A549 (cell line): ENCODE data around the gene SLC10A1. TPM values are rescaled to one million over a fixed set of nuclear protein-coding genes. Genes with fewer than 3 reads are reported as not detected.

Experiments used
- ATAC-seq, 2 experiments: fragments of 200-7000 bp in 1 of 2; fragments of >200 bp in 1 of 2; cut with Nextera tagmentation in 1 of 2; cut with Tn5 transposase in 1 of 2; 3 replicates each; pipeline versions ENCODE4 v1.8.0 to v1.9.1; 2018 to 2020; ENCODE audit warnings: mild to moderate bottlenecking in 1 of 2, moderate library complexity in 1 of 2
- CTCF ChIA-PET: fragments of 300-600 bp; sonication (Branson Sonifier 250); formaldehyde crosslinking; extraction: SDS; loops from one replicate; lab custom pipeline; 2021; ENCODE audit warnings: antibody characterized with exemption, inconsistent platforms; lab: Yijun Ruan, JAX
- POLR2A ChIA-PET: fragments of 350-600 bp; formaldehyde crosslinking; extraction: SDS; loops from one replicate; lab custom pipeline; 2021; ENCODE audit warnings: antibody characterized with exemption, inconsistent platforms; lab: Yijun Ruan, JAX
- DNase-seq, 2 experiments: peaks; one replicate each; pipeline versions ENCODE4 v3.0.0 to v3.0.0-alpha.2; 2011 to 2016; ENCODE audit warnings: low read depth in 1 of 2, low spot score in 1 of 2
- FAIRE-seq: peaks from 2 replicates; lab custom pipeline; 2011; peaks lifted over from hg19 to GRCh38; lab: Jason Lieb, UNC
- H3K27ac ChIP-seq, 2 experiments: fragments of >200 bp; sonication (Bioruptor Twin); formaldehyde crosslinking; 3 replicates each; pipeline ENCODE4 v1.5.1; 2016 to 2017
- H3K4me1 ChIP-seq: fragments of >200 bp; sonication (Bioruptor Twin); formaldehyde crosslinking; 3 replicates; pipeline ENCODE4 v1.6.1; 2016
- H3K4me2 ChIP-seq: fragments of >200 bp; sonication (Bioruptor Twin); formaldehyde crosslinking; 3 replicates; pipeline ENCODE4 v1.6.1; 2016
- H3K4me3 ChIP-seq: fragments of >200 bp; sonication (Bioruptor Twin); formaldehyde crosslinking; 3 replicates; pipeline ENCODE4 v1.5.1; 2016
- H3K9me3 ChIP-seq: fragments of >200 bp; sonication (Bioruptor Twin); formaldehyde crosslinking; 3 replicates; pipeline ENCODE4 v1.6.1; 2016
- BCL3 ChIP-seq: fragments of >200 bp; sonication (Bioruptor Twin); formaldehyde crosslinking; IDR thresholded peaks from 3 replicates; pipeline ENCODE4 v1.6.1; 2016
- CBX2 ChIP-seq: fragments of 200-600 bp; sonication (generic); IDR thresholded peaks from 2 replicates; pipeline ENCODE4 v1.6.1; 2016; ENCODE audit warnings: low read depth, mild to moderate bottlenecking, borderline replicate concordance
- CBX8 ChIP-seq: fragments of 200-600 bp; sonication (generic); IDR thresholded peaks from 2 replicates; pipeline ENCODE4 v1.6.1; 2016
- CEBPB ChIP-seq, 2 experiments: fragments of >200 bp in 1 of 2; sonication (Bioruptor Twin) in 1 of 2; formaldehyde crosslinking in 1 of 2; IDR thresholded peaks; 2 replicates each; pipeline ENCODE4 v1.6.1; 2012 to 2016
- ELK1 ChIP-seq: fragments of 150-350 bp; IDR thresholded peaks from 2 replicates; pipeline ENCODE4 v1.6.1; 2014; ENCODE audit warnings: low read depth, mild to moderate bottlenecking, low read length
- ESRRA ChIP-seq: fragments of 150-350 bp; IDR thresholded peaks from 2 replicates; pipeline ENCODE4 v1.6.1; 2014; ENCODE audit warnings: mild to moderate bottlenecking, low read length, borderline replicate concordance
- HDAC2 ChIP-seq: fragments of 200-600 bp; sonication (generic); IDR thresholded peaks from 2 replicates; pipeline ENCODE4 v1.6.1; 2016
- HMGXB4 ChIP-seq: fragments of 250-450 bp; sonication (Bioruptor Pico); IDR thresholded peaks from 2 replicates; pipeline ENCODE4 v1.5.0; 2021; ENCODE audit warnings: mild to moderate bottlenecking, moderate library complexity, borderline replicate concordance
- HOXB5 ChIP-seq: fragments of 250-450 bp; sonication (Bioruptor Pico); IDR thresholded peaks from 2 replicates; pipeline ENCODE4 v1.5.0; 2020; ENCODE audit warnings: mild to moderate bottlenecking, moderate library complexity
- KDM5A ChIP-seq: fragments of 200-600 bp; sonication (generic); IDR thresholded peaks from 2 replicates; pipeline ENCODE4 v1.6.1; 2016; ENCODE audit warnings: antibody characterized with exemption, mild to moderate bottlenecking
- MAZ ChIP-seq: fragments of 150-350 bp; IDR thresholded peaks from 2 replicates; pipeline ENCODE4 v1.6.1; 2014; ENCODE audit warnings: antibody characterized with exemption, low read depth, low read length, borderline replicate concordance
- RARB ChIP-seq: fragments of 250-450 bp; sonication (Bioruptor Pico); IDR thresholded peaks from 2 replicates; pipeline ENCODE4 v1.8.0; 2021; ENCODE audit warnings: mild to moderate bottlenecking, moderate library complexity
- REST ChIP-seq: fragments of 200-600 bp; sonication (generic); IDR thresholded peaks from 2 replicates; pipeline ENCODE4 v1.6.1; 2016; ENCODE audit warnings: antibody characterized with exemption, mild to moderate bottlenecking, moderate library complexity
- RFX5 ChIP-seq: fragments of 450-650 bp; IDR thresholded peaks from 2 replicates; pipeline ENCODE4 v1.7.1; 2014; ENCODE audit warnings: antibody characterized with exemption, mild to moderate bottlenecking, moderate library complexity
- RNF2 ChIP-seq: fragments of 200-600 bp; sonication (generic); IDR thresholded peaks from 2 replicates; pipeline ENCODE4 v1.6.1; 2016; ENCODE audit warnings: low read depth, mild to moderate bottlenecking, antibody characterized with exemption, moderate library complexity, borderline replicate concordance
- TP53 ChIP-seq: fragments of 250-450 bp; sonication (Bioruptor Pico); IDR thresholded peaks from 2 replicates; pipeline ENCODE4 v1.5.0; 2021; ENCODE audit warnings: mild to moderate bottlenecking, moderate library complexity
- USF2 ChIP-seq: fragments of 450-650 bp; IDR thresholded peaks from 2 replicates; pipeline ENCODE4 v1.6.1; 2014; ENCODE audit warnings: antibody characterized with exemption
- ZC3H11A ChIP-seq: fragments of 450-650 bp; IDR thresholded peaks from 2 replicates; pipeline ENCODE4 v1.6.1; 2014; ENCODE audit warnings: antibody characterized with exemption, mild to moderate bottlenecking
- ZSCAN20 ChIP-seq: fragments of 250-450 bp; sonication (Bioruptor Pico); IDR thresholded peaks from 2 replicates; pipeline ENCODE4 v1.8.0; 2022; ENCODE audit warnings: mild to moderate bottlenecking, moderate library complexity
- WGBS: methylation state at CpG from one replicate; pipeline ENCODE4 v1.1.6; 2017; ENCODE audit errors: missing lambda C conversion rate; 5-methylcytosine and 5-hydroxymethylcytosine counted together
- polyA plus RNA-seq, 4 experiments: library from polyadenylated mRNA; depleted of rRNA in 3 of 4; stranded (reverse); fragments of >200 nt; fragmentation: RNase III in 1 of 4; extraction: RNeasy Plus Mini Kit Qiagen cat#74134 plus additional on column Dnase treatment in 1 of 4; gene quantifications; 2 replicates in 3 of 4; 3 replicates in 1 of 4; pipeline ENCODE4 v1.2.3, GENCODE V29; 2011 to 2017
- TF ChIP-seq, protein P1 (sequence below): fragments of 250-450 bp; sonication (Bioruptor Pico); IDR thresholded peaks from 2 replicates; pipeline ENCODE4 v1.5.0; 2020; ENCODE audit warnings: low read depth, mild to moderate bottlenecking, moderate library complexity

Gene SLC10A1
- polyA plus RNA-seq, 2 of the 4 experiments (the other 2 are of a cell fraction), result not detected

GRCh38 chr14:69842686-69843420 is 45.8 kb upstream of the SLC10A1 start:
- WGBS, result 56% methylated on average over 13 of the region's 13 CpGs
- no peak overlapping the region for H3K4me2 ChIP-seq
- no peak for DNase-seq
- H3K9me3 ChIP-seq, result no peaks in the 10 kb centered on the region
- ChIA-PET CTCF (interaction anchor here (0.8 to 3.8 kb wide), 2 partner anchors 25 to 185 kb away, joined by 4 to 18 read pairs; no protein-coding TSS in a partner anchor), POLR2A (no interaction called here)
- no peak for FAIRE-seq
- peaks cover 3% of the 10 kb centered on the region; the same call in 1 of the 3 replicates for H3K4me1 ChIP-seq
- no peak for TF ChIP-seq HDAC2
- TF ChIP-seq CBX2, result no peak
- TF ChIP-seq, protein P1, sequence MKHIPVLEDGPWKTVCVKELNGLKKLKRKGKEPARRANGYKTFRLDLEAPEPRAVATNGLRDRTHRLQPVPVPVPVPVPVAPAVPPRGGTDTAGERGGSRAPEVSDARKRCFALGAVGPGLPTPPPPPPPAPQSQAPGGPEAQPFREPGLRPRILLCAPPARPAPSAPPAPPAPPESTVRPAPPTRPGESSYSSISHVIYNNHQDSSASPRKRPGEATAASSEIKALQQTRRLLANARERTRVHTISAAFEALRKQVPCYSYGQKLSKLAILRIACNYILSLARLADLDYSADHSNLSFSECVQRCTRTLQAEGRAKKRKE (CRISPR knock-in tag), result no peak
- no peak for TF ChIP-seq BCL3
- TF ChIP-seq RNF2, result no peak
- TF ChIP-seq USF2, result no peak
- TF ChIP-seq REST, result no peak
- H3K4me3 ChIP-seq, result no peak overlapping the region
- no peak for ATAC-seq
- H3K27ac ChIP-seq, result no peak overlapping the region

DNA sequence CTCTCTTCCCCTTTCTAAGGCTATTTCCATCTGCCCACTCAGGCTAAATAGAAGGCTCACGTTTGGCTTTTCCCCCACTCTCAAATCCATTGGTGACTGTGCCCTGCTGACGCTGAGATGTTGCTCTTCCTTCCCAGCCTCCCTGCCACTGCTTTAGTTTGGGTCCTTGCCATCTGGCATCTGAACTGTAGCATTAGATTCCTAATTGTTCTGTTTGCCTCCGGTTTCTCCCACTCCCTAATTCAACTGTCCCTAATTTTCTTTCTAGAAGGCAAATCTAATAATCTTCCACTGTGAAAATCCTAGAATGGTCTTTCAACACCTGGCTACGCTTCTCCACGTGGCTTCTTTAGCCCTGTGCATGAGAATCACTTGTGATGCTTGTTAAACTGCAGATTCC is 44.6 kb upstream of the SLC10A1 start:
- no peak for TF ChIP-seq RFX5
- no peak for TF ChIP-seq ZC3H11A
- TF ChIP-seq CBX8, result no peak
- TF ChIP-seq ELK1, result no peak
- no peak for TF ChIP-seq KDM5A
- TF ChIP-seq HOXB5 (CRISPR knock-in tag), result no peak
- TF ChIP-seq MAZ, result no peak
- no peak for TF ChIP-seq CEBPB (IDR thresholded peaks at IDR 0.05)
- no peak for TF ChIP-seq ZSCAN20
- TF ChIP-seq HMGXB4 (CRISPR knock-in tag), result no peak
- no peak for TF ChIP-seq TP53 (CRISPR knock-in tag)
- no peak for TF ChIP-seq RARB (CRISPR knock-in tag)
- no peak for TF ChIP-seq ESRRA
- Histone ChIP-seq H3K4me1 (peaks cover 3% of the 10 kb centered on the region; the same call in 1 of the 3 replicates), H3K27ac (no peak overlapping the region), H3K9me3 (no peaks in the 10 kb centered on the region), H3K4me2 (no peak overlapping the region), H3K4me3 (no peak overlapping the region)
- FAIRE-seq, result no peak
- WGBS, result 26% methylated on average over 5 of the region's 5 CpGs
- ChIA-PET CTCF (no interaction called here), POLR2A (no interaction called here)
- DNase-seq, result no peak
- ATAC-seq, result no peak
